HepG2 (cell line): ENCODE measurements around the gene TSC22D4. TPM values are rescaled to one million over a fixed set of nuclear protein-coding genes. Genes with fewer than 3 reads are reported as not detected.

Experiments
- ATAC-seq: fragments of 200-7000 bp; cut with Tn5 transposase; 3 replicates; pipeline ENCODE4 v1.9.1; 2020; ENCODE audit warnings: mild to moderate bottlenecking, moderate library complexity
- BruUV-seq: library from RNA; stranded (reverse); fragments of 400-500 nt; replicated peaks from 2 replicates; lab custom pipeline; 2021; lab: Mats Ljungman, UMichigan
- CTCF ChIA-PET: fragments of 300-600 bp; formaldehyde crosslinking; extraction: SDS; loops from one replicate; lab custom pipeline; 2021; ENCODE audit warnings: low total read pairs, inconsistent platforms, low intra/inter-chr PET ratio; lab: Yijun Ruan, JAX
- POLR2A ChIA-PET: fragments of 350-600 bp; sonication (Branson Sonifier 250); formaldehyde crosslinking; loops from one replicate; lab custom pipeline; 2020; ENCODE audit warnings: antibody characterized with exemption, inconsistent platforms; lab: Yijun Ruan, JAX
- DNase-seq: peaks from one replicate; pipeline ENCODE4 v3.0.0-alpha.2; 2015; ENCODE audit warnings: low spot score
- FAIRE-seq: peaks from 3 replicates; lab custom pipeline; 2011; peaks lifted over from hg19 to GRCh38; lab: Jason Lieb, UNC
- H2AFZ ChIP-seq: one replicate; pipeline ENCODE4 v1.6.1; 2011; ENCODE audit warnings: low read length, inconsistent platforms
- H3K27ac ChIP-seq: fragments of 300-600 bp; 3 replicates; pipeline ENCODE4 v1.8.0; 2011; ENCODE audit warnings: mixed run types, mild to moderate bottlenecking, mixed read lengths, low read length, inconsistent platforms; ENCODE audit not compliant: insufficient read depth; ENCODE audit errors: extremely low read length
- H3K27me3 ChIP-seq, 2 experiments: fragments of 200-600 bp in 1 of 2; 2 replicates in 1 of 2; 3 replicates in 1 of 2; pipeline versions ENCODE4 v1.6.0 to v1.8.0; 2011; ENCODE audit warnings: low read length in 2 of 2, mild to moderate bottlenecking in 2 of 2, moderate library complexity in 2 of 2, inconsistent platforms in 1 of 2; ENCODE audit not compliant: insufficient read depth in 2 of 2, control insufficient read depth in 1 of 2
- H3K36me3 ChIP-seq, 2 experiments: fragments of 200-600 bp in 1 of 2; replicated peaks in 1 of 2; 2 replicates in 1 of 2; 3 replicates in 1 of 2; pipeline versions ENCODE4 v1.5.1 to v1.8.0; 2011; ENCODE audit warnings: low read length in 2 of 2, inconsistent platforms in 1 of 2; ENCODE audit not compliant: insufficient read depth in 2 of 2, control insufficient read depth in 1 of 2
- H3K4me1 ChIP-seq: 2 replicates; pipeline ENCODE4 v1.5.1; 2012; ENCODE audit warnings: low read length, inconsistent platforms; ENCODE audit not compliant: insufficient read depth
- H3K4me2 ChIP-seq: 2 replicates; pipeline ENCODE4 v1.6.0; 2011; ENCODE audit warnings: low read depth, low read length, inconsistent platforms
- H3K4me3 ChIP-seq, 3 experiments: fragments of 200-600 bp in 1 of 3; sonication (generic), shearing (Covaris generic) in 1 of 3; replicated peaks in 1 of 3; 2 replicates each; pipeline ENCODE4 v1.5.1; 2011 to 2016; ENCODE audit warnings: low read length in 3 of 3, inconsistent platforms in 2 of 3, low read depth in 2 of 3, mild to moderate bottlenecking in 2 of 3, control low read depth in 1 of 3, mixed read lengths in 1 of 3; ENCODE audit not compliant: insufficient read depth in 1 of 3
- H3K79me2 ChIP-seq: one replicate; pipeline ENCODE4 v1.6.1; 2011; ENCODE audit warnings: low read length, inconsistent platforms; ENCODE audit not compliant: insufficient read depth
- H3K9ac ChIP-seq: 2 replicates; pipeline ENCODE4 v1.6.0; 2011; ENCODE audit warnings: mild to moderate bottlenecking, low read depth, low read length, inconsistent platforms; ENCODE audit not compliant: insufficient read depth
- H3K9me3 ChIP-seq: 2 replicates; pipeline ENCODE4 v1.5.1; 2012; ENCODE audit warnings: mild to moderate bottlenecking, low read length
- H4K20me1 ChIP-seq: 2 replicates; pipeline ENCODE4 v1.6.0; 2011; ENCODE audit warnings: inconsistent platforms, mild to moderate bottlenecking, low read length, moderate library complexity; ENCODE audit not compliant: insufficient read depth
- CHCHD3 ChIP-seq: sonication (generic); formaldehyde crosslinking; IDR thresholded peaks from 2 replicates; pipeline ENCODE4 v1.8.0; 2022; ENCODE audit warnings: mild to moderate bottlenecking, missing genetic modification reagents, moderate library complexity
- RBM39 ChIP-seq: fragments of 200-400 bp; formaldehyde crosslinking; IDR thresholded peaks from one replicate; pipeline ENCODE4 v1.6.1; 2018; ENCODE audit warnings: antibody characterized with exemption, mild to moderate bottlenecking, low read depth, low read length; ENCODE audit not compliant: poor library complexity, severe bottlenecking
- TEAD2 ChIP-seq: sonication (generic); formaldehyde crosslinking; IDR thresholded peaks from 2 replicates; pipeline ENCODE4 v1.9.0; 2021; ENCODE audit warnings: missing genetic modification reagents
- WIZ ChIP-seq: sonication (generic); formaldehyde crosslinking; IDR thresholded peaks from 2 replicates; pipeline ENCODE4 v1.5.1; 2020; ENCODE audit warnings: mild to moderate bottlenecking, missing genetic modification reagents
- ZBTB2 ChIP-seq: sonication (generic); formaldehyde crosslinking; IDR thresholded peaks from 2 replicates; pipeline ENCODE4 v1.8.0; 2022; ENCODE audit warnings: low read depth, missing genetic modification reagents
- ZNF20 ChIP-seq: sonication (generic); formaldehyde crosslinking; IDR thresholded peaks from 2 replicates; pipeline ENCODE4 v1.4.0; 2020; ENCODE audit warnings: mild to moderate bottlenecking, moderate library complexity, missing genetic modification reagents
- ZNF296 ChIP-seq: sonication (generic); formaldehyde crosslinking; conservative IDR thresholded peaks from 2 replicates; pipeline ENCODE4 v1.5.0; 2020; ENCODE audit warnings: mild to moderate bottlenecking, missing genetic modification reagents
- ZNF773 ChIP-seq: sonication (generic); formaldehyde crosslinking; IDR thresholded peaks from 2 replicates; pipeline ENCODE4 v1.4.0; 2020; ENCODE audit warnings: missing genetic modification reagents, borderline replicate concordance
- ZSCAN21 ChIP-seq: sonication (generic); formaldehyde crosslinking; IDR thresholded peaks from 2 replicates; pipeline ENCODE4 v1.8.0; 2022; ENCODE audit warnings: mild to moderate bottlenecking, missing genetic modification reagents, moderate library complexity, borderline replicate concordance
- WGBS: methylation state at CpG from one replicate; pipeline ENCODE4 v1.1.6; 2017; ENCODE audit warnings: low lambda C conversion rate; 5-methylcytosine and 5-hydroxymethylcytosine counted together
- in situ Hi-C: cut with HindIII; loops from 2 replicates; pipeline ENCODE4 v1.10.0; 2017; ENCODE audit warnings: low pct_unique_long_range_greater_than_20kb; ENCODE audit not compliant: extremely low pct_ligation_motif_present
- intact Hi-C: fragments of 100-400 bp; cut with micrococcal nuclease; formaldehyde crosslinking; loops from one replicate; pipeline ENCODE4 v1.10.0; 2022; ENCODE audit not compliant: unreplicated experiment
- polyA plus RNA-seq, 8 experiments: library from polyadenylated mRNA; depleted of rRNA in 3 of 8; stranded (reverse) in 7 of 8; unstranded in 1 of 8; fragments of >200 nt; fragmentation: Illumina TruSeq in 4 of 8; extraction: Trizol in 4 of 8; gene quantifications; 2 replicates each; pipeline versions ENCODE4 v1.2.1 to v1.2.3, GENCODE V29; 2011 to 2016; ENCODE audit warnings: low read depth in 4 of 8, missing spikeins in 1 of 8, mixed read lengths in 1 of 8; ENCODE audit not compliant: insufficient read depth in 1 of 8
- total RNA-seq, 5 experiments: library from RNA; depleted of rRNA; stranded (reverse); fragments of >200 nt; fragmentation: Illumina TruSeq; extraction: Trizol; gene quantifications; 2 replicates each; pipeline ENCODE4 v1.2.3, GENCODE V29; 2016; ENCODE audit warnings: low read depth in 1 of 5
- TF ChIP-seq, protein P1 (sequence below): sonication (generic); formaldehyde crosslinking; IDR thresholded peaks from 2 replicates; pipeline ENCODE4 v1.5.1; 2020; ENCODE audit warnings: missing genetic modification reagents, mild to moderate bottlenecking, borderline replicate concordance
- TF ChIP-seq, protein P2 (sequence below): sonication (generic); formaldehyde crosslinking; IDR thresholded peaks from 2 replicates; pipeline ENCODE4 v1.9.0; 2021; ENCODE audit warnings: missing genetic modification reagents, mild to moderate bottlenecking, borderline replicate concordance

TSC22D4 gene
- total and polyA plus RNA-seq, 2 of the 13 experiments (the other 11 are each of a cell fraction or from before 2014, with no cell fraction given) = 7.7 to 8.7 TPM

GRCh38 chr7:100486111-100486636 lies 7.2 kb upstream of the TSC22D4 start:
- H4K20me1 ChIP-seq = no peaks in the 10 kb centered on the region
- CTCF ChIA-PET = no interaction called here
- in situ Hi-C loops (loop anchor here (5.0 kb wide), 1 partner anchor 81 kb away; no protein-coding TSS in a partner anchor), intact Hi-C loops (no loop called here)
- no peaks in the 10 kb centered on the region for H3K36me3 ChIP-seq
- no TSS peak for BruUV-seq
- FAIRE-seq = no peak
- H3K9ac ChIP-seq = no peak overlapping the region
- H3K9me3 ChIP-seq = no peaks in the 10 kb centered on the region
- peaks cover 63% of the 10 kb centered on the region for H3K4me1 ChIP-seq
- TF ChIP-seq, protein P1, sequence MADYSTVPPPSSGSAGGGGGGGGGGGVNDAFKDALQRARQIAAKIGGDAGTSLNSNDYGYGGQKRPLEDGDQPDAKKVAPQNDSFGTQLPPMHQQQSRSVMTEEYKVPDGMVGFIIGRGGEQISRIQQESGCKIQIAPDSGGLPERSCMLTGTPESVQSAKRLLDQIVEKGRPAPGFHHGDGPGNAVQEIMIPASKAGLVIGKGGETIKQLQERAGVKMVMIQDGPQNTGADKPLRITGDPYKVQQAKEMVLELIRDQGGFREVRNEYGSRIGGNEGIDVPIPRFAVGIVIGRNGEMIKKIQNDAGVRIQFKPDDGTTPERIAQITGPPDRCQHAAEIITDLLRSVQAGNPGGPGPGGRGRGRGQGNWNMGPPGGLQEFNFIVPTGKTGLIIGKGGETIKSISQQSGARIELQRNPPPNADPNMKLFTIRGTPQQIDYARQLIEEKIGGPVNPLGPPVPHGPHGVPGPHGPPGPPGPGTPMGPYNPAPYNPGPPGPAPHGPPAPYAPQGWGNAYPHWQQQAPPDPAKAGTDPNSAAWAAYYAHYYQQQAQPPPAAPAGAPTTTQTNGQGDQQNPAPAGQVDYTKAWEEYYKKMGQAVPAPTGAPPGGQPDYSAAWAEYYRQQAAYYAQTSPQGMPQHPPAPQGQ (CRISPR knock-in tag) = no peak
- TF ChIP-seq ZNF773 (CRISPR knock-in tag) (no peak), ZNF20 (CRISPR knock-in tag) (no peak), ZSCAN21 (CRISPR knock-in tag) (no peak), ZBTB2 (CRISPR knock-in tag) (no peak), TEAD2 (CRISPR knock-in tag) (no peak), WIZ (CRISPR knock-in tag) (no peak), CHCHD3 (CRISPR knock-in tag) (no peak), ZNF296 (CRISPR knock-in tag) (no peak), RBM39 (no peak)
- TF ChIP-seq, protein P2, sequence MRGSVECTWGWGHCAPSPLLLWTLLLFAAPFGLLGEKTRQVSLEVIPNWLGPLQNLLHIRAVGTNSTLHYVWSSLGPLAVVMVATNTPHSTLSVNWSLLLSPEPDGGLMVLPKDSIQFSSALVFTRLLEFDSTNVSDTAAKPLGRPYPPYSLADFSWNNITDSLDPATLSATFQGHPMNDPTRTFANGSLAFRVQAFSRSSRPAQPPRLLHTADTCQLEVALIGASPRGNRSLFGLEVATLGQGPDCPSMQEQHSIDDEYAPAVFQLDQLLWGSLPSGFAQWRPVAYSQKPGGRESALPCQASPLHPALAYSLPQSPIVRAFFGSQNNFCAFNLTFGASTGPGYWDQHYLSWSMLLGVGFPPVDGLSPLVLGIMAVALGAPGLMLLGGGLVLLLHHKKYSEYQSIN (CRISPR knock-in tag) = no peak
- H3K4me3 ChIP-seq = no peak overlapping the region
- H3K4me2 ChIP-seq = no peak overlapping the region
- DNase-seq = no peak
- peaks cover 3 to 51% of the 10 kb centered on the region in 2 experiments for H3K27me3 ChIP-seq
- ATAC-seq = no peak
- POLR2A ChIA-PET = no interaction called here
- H2AFZ ChIP-seq = no peak overlapping the region
- H3K27ac ChIP-seq = no peak overlapping the region
- no peaks in the 10 kb centered on the region for H3K79me2 ChIP-seq
- 3% methylated on average over 2 of the region's 5 CpGs for WGBS
